ENCODE measurements around the gene SERPINE1.

SERPINE1 gene

GRCh38 chr7:101170617-101171441 lies 43.9 kb downstream of the SERPINE1 start:
- DNase-seq (ENCODE audit: low read depth): no peak

DNA sequence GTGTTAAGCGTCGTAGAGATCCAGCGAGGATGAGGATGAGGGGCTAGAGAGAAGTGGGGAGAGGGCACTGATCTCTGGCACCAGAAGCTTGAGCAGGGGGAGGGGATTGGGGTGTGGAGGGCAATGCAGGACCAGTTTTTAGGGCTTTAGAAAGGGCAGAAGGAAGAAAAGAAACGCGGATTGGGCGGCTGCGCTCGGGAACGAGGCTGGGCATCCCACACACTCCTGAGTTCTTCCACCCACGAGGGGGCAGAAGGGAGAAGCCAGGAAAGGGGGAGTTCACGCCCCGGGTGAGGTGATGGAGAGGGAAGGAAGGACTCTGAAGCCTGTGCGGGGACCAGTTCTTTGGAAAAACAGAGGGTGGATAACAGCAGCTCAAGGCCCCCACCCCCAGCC lies 44.5 kb downstream of the SERPINE1 start:
- no peak for DNase-seq (ENCODE audit: low read depth)

- DNase-seq (ENCODE audit: low read depth): no peak
Observed at GRCh38 chr7:101172005-101172853, 45.3 kb downstream of the SERPINE1 start.

GRCh38 chr7:101172854-101173751 lies 46.2 kb downstream of the SERPINE1 start:
- no peak for DNase-seq (ENCODE audit: low read depth)

DNA sequence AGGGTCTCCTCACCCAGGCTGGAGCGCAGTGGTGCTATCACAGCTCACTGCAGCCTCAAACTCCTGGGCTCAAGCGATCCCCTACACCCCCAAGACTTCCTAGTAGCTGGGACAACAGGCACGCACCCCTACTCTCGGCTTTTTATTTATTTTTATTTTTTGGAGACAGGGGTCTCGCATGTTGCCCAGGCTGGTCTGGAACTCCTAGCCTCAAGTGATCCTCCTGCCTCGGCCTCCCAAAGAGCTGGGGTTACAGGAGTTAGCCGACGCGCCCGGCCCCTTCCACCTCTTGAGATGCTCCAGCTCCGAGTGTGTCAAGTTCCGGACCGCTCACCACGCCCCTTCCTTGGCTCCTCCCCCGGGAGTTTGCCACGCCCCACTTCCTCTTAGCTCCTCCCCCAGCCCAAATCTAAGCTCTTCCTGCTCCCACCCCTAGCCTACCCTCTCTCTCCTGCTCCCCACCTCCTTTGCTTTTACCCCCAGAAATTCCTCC lies 46.9 kb downstream of the SERPINE1 start:
- no peak for DNase-seq (ENCODE audit: low read depth)

- DNase-seq (ENCODE audit: low read depth): no peak
Observed at GRCh38 chr7:101174322-101174854, 47.5 kb downstream of the SERPINE1 start.

- DNase-seq (ENCODE audit: low read depth): no peak
Observed at GRCh38 chr7:101175664-101176063, 48.8 kb downstream of the SERPINE1 start.

- DNase-seq (ENCODE audit: low read depth): no peak
Observed at GRCh38 chr7:101177644-101178043, 50.7 kb downstream of the SERPINE1 start.

- DNase-seq (ENCODE audit: low read depth): no peak
Observed at GRCh38 chr7:101179117-101179516, 52.2 kb downstream of the SERPINE1 start.

- no peak for DNase-seq (ENCODE audit: low read depth)
Observed at GRCh38 chr7:101179713-101180112, 52.8 kb downstream of the SERPINE1 start.

- DNase-seq (ENCODE audit: low read depth): no peak
Observed at GRCh38 chr7:101180130-101180755, 53.3 kb downstream of the SERPINE1 start, which contains the start of gene NAT16. TSS of gene NAT16 (minus strand) at chr7:101180293. CDS start at chr7:101174807, 5,486 bp downstream.

GRCh38 chr7:101185258-101185839 lies 58.4 kb downstream of the SERPINE1 start:
- DNase-seq (ENCODE audit: low read depth): no peak

- DNase-seq (ENCODE audit: low read depth): no peak
Observed at GRCh38 chr7:101186194-101186593, 59.3 kb downstream of the SERPINE1 start.

GRCh38 chr7:101186844-101187428 lies 60.0 kb downstream of the SERPINE1 start:
- DNase-seq (ENCODE audit: low read depth): no peak
